Measurements from ENCODE around the gene BCDIN3D.

- TF ChIP-seq, protein P1, sequence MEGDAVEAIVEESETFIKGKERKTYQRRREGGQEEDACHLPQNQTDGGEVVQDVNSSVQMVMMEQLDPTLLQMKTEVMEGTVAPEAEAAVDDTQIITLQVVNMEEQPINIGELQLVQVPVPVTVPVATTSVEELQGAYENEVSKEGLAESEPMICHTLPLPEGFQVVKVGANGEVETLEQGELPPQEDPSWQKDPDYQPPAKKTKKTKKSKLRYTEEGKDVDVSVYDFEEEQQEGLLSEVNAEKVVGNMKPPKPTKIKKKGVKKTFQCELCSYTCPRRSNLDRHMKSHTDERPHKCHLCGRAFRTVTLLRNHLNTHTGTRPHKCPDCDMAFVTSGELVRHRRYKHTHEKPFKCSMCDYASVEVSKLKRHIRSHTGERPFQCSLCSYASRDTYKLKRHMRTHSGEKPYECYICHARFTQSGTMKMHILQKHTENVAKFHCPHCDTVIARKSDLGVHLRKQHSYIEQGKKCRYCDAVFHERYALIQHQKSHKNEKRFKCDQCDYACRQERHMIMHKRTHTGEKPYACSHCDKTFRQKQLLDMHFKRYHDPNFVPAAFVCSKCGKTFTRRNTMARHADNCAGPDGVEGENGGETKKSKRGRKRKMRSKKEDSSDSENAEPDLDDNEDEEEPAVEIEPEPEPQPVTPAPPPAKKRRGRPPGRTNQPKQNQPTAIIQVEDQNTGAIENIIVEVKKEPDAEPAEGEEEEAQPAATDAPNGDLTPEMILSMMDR (IDR thresholded peaks at IDR 0.05): no peak
- TF ChIP-seq ZFX (IDR thresholded peaks at IDR 0.05; ENCODE audit: borderline replicate concordance): no peak
These were observed 21.8 kb upstream of the BCDIN3D start for GRCh38 chr12:49864798-49865090.
